ENCODE measurements around the gene SPINT3.

GRCh38 chr20:45479822-45480221, 35.6 kb downstream of the SPINT3 start:
- TF ChIP-seq TOX (CRISPR knock-in tag; IDR thresholded peaks at IDR 0.05; ENCODE audit: borderline replicate concordance), result no peak
- no peak for TF ChIP-seq ZFP30 (CRISPR knock-in tag; IDR thresholded peaks at IDR 0.05)
- no peak for TF ChIP-seq ARNTL (CRISPR knock-in tag; IDR thresholded peaks at IDR 0.05; ENCODE audit: borderline replicate concordance, low read depth)
- TF ChIP-seq, protein P1, sequence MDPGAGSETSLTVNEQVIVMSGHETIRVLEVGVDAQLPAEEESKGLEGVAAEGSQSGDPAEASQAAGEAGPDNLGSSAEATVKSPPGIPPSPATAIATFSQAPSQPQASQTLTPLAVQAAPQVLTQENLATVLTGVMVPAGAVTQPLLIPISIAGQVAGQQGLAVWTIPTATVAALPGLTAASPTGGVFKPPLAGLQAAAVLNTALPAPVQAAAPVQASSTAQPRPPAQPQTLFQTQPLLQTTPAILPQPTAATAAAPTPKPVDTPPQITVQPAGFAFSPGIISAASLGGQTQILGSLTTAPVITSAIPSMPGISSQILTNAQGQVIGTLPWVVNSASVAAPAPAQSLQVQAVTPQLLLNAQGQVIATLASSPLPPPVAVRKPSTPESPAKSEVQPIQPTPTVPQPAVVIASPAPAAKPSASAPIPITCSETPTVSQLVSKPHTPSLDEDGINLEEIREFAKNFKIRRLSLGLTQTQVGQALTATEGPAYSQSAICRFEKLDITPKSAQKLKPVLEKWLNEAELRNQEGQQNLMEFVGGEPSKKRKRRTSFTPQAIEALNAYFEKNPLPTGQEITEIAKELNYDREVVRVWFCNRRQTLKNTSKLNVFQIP (CRISPR knock-in tag; IDR thresholded peaks at IDR 0.05; ENCODE audit: borderline replicate concordance, low read depth), result no peak
- no peak for TF ChIP-seq ZC3H10 (CRISPR knock-in tag; IDR thresholded peaks at IDR 0.05)

All from SK-N-SH treated with all-trans-retinoic acid at 6 μM for 48 hours (cell line).